ENCODE measurements around the gene MRPS18A. TPM values are rescaled to one million over a fixed set of nuclear protein-coding genes. Genes with fewer than 3 reads are reported as not detected.

Gene MRPS18A
- total and polyA plus RNA-seq, 2 of the 13 experiments (the other 11 are each of a cell fraction or from before 2014, with no cell fraction given), result 87.8 to 89.1 TPM

DNA sequence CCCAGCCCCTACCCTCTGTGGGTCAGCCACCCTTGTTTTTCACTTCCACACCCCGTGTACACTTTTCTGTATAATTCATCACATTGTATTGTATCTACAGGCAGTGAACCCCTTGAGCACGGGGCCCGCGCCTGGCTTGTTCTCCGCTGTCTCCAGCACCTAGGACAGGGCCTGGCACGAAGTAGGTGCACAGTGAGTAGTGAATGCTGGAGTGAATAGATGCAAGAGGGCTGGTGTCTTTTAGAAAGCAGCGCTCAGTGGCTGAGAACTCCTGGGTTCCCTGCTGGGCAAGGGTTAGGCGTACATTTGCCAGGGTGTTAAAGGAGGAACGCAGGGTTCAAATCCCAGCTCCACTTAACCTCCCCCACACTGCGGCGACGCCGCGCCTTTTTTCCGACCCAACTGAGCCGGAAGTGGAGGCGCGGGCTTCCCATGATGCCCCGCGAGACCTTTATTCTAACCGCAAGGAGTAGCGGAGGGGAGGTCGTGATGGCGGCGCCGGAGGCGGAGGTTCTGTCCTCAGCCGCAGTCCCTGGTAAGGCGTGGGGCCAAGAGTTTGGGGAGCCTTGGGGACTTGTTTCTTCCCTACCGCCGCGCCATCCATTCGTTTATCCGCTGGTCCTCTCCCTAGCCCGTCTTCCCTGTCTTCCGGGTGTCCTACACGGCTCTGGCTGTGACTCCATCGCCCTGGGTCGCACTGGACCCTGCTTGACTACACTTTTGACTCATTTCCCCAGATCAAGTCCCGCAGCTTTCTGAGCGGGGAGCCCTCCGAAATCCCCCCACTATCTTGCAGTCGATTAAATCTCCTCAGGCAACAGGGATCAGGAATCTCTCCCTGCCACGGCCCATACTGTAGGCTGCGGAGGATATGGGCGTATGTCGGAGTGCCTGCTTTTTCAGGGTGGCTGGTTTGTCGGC lies 51.9 kb downstream of the MRPS18A start, which contains the start of gene MAD2L1BP (continued):
- TF ChIP-seq, protein P1, sequence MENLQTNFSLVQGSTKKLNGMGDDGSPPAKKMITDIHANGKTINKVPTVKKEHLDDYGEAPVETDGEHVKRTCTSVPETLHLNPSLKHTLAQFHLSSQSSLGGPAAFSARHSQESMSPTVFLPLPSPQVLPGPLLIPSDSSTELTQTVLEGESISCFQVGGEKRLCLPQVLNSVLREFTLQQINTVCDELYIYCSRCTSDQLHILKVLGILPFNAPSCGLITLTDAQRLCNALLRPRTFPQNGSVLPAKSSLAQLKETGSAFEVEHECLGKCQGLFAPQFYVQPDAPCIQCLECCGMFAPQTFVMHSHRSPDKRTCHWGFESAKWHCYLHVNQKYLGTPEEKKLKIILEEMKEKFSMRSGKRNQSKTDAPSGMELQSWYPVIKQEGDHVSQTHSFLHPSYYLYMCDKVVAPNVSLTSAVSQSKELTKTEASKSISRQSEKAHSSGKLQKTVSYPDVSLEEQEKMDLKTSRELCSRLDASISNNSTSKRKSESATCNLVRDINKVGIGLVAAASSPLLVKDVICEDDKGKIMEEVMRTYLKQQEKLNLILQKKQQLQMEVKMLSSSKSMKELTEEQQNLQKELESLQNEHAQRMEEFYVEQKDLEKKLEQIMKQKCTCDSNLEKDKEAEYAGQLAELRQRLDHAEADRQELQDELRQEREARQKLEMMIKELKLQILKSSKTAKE (CRISPR knock-in tag; IDR thresholded peaks at IDR 0.05; ENCODE audit: borderline replicate concordance), result peak; percentile 35; the same call in 1 of the 2 replicates
- TF ChIP-seq ADNP (CRISPR knock-in tag; IDR thresholded peaks at IDR 0.05), result 0 out of 2 replicates have a peak, but pooled peaks have one; percentile 24
- peak in 1 of 2 experiments; percentile 93; a peak in 2 of 4 replicates for TF ChIP-seq KLF16 (CRISPR knock-in tag; IDR thresholded peaks at IDR 0.05)
- TF ChIP-seq, protein P2, sequence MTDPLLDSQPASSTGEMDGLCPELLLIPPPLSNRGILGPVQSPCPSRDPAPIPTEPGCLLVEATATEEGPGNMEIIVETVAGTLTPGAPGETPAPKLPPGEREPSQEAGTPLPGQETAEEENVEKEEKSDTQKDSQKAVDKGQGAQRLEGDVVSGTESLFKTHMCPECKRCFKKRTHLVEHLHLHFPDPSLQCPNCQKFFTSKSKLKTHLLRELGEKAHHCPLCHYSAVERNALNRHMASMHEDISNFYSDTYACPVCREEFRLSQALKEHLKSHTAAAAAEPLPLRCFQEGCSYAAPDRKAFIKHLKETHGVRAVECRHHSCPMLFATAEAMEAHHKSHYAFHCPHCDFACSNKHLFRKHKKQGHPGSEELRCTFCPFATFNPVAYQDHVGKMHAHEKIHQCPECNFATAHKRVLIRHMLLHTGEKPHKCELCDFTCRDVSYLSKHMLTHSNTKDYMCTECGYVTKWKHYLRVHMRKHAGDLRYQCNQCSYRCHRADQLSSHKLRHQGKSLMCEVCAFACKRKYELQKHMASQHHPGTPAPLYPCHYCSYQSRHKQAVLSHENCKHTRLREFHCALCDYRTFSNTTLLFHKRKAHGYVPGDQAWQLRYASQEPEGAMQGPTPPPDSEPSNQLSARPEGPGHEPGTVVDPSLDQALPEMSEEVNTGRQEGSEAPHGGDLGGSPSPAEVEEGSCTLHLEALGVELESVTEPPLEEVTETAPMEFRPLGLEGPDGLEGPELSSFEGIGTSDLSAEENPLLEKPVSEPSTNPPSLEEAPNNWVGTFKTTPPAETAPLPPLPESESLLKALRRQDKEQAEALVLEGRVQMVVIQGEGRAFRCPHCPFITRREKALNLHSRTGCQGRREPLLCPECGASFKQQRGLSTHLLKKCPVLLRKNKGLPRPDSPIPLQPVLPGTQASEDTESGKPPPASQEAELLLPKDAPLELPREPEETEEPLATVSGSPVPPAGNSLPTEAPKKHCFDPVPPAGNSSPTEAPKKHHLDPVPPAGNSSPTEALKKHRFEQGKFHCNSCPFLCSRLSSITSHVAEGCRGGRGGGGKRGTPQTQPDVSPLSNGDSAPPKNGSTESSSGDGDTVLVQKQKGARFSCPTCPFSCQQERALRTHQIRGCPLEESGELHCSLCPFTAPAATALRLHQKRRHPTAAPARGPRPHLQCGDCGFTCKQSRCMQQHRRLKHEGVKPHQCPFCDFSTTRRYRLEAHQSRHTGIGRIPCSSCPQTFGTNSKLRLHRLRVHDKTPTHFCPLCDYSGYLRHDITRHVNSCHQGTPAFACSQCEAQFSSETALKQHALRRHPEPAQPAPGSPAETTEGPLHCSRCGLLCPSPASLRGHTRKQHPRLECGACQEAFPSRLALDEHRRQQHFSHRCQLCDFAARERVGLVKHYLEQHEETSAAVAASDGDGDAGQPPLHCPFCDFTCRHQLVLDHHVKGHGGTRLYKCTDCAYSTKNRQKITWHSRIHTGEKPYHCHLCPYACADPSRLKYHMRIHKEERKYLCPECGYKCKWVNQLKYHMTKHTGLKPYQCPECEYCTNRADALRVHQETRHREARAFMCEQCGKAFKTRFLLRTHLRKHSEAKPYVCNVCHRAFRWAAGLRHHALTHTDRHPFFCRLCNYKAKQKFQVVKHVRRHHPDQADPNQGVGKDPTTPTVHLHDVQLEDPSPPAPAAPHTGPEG (CRISPR knock-in tag; IDR thresholded peaks at IDR 0.05), result no peak
- TF ChIP-seq SRSF1 (optimal IDR thresholded peaks at IDR 0.05; ENCODE audit: low read depth, low read length), result peak; percentile 83
- no peak for TF ChIP-seq NCOR1 (IDR thresholded peaks at IDR 0.05; ENCODE audit: borderline replicate concordance, low read length)
- TF ChIP-seq, protein P3, sequence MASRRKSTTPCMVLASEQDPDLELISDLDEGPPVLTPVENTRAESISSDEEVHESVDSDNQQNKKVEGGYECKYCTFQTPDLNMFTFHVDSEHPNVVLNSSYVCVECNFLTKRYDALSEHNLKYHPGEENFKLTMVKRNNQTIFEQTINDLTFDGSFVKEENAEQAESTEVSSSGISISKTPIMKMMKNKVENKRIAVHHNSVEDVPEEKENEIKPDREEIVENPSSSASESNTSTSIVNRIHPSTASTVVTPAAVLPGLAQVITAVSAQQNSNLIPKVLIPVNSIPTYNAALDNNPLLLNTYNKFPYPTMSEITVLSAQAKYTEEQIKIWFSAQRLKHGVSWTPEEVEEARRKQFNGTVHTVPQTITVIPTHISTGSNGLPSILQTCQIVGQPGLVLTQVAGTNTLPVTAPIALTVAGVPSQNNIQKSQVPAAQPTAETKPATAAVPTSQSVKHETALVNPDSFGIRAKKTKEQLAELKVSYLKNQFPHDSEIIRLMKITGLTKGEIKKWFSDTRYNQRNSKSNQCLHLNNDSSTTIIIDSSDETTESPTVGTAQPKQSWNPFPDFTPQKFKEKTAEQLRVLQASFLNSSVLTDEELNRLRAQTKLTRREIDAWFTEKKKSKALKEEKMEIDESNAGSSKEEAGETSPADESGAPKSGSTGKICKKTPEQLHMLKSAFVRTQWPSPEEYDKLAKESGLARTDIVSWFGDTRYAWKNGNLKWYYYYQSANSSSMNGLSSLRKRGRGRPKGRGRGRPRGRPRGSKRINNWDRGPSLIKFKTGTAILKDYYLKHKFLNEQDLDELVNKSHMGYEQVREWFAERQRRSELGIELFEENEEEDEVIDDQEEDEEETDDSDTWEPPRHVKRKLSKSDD (CRISPR knock-in tag; IDR thresholded peaks at IDR 0.05; ENCODE audit: low read depth), result 0 out of 2 replicates have a peak, but pooled peaks have one; percentile 67
- TF ChIP-seq, protein P4, sequence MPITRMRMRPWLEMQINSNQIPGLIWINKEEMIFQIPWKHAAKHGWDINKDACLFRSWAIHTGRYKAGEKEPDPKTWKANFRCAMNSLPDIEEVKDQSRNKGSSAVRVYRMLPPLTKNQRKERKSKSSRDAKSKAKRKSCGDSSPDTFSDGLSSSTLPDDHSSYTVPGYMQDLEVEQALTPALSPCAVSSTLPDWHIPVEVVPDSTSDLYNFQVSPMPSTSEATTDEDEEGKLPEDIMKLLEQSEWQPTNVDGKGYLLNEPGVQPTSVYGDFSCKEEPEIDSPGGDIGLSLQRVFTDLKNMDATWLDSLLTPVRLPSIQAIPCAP (CRISPR knock-in tag; IDR thresholded peaks at IDR 0.05; ENCODE audit: low read depth), result no peak
- TF ChIP-seq, protein P5, sequence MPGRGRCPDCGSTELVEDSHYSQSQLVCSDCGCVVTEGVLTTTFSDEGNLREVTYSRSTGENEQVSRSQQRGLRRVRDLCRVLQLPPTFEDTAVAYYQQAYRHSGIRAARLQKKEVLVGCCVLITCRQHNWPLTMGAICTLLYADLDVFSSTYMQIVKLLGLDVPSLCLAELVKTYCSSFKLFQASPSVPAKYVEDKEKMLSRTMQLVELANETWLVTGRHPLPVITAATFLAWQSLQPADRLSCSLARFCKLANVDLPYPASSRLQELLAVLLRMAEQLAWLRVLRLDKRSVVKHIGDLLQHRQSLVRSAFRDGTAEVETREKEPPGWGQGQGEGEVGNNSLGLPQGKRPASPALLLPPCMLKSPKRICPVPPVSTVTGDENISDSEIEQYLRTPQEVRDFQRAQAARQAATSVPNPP (CRISPR knock-in tag; IDR thresholded peaks at IDR 0.05), result peak; percentile 31; the same call in 1 of the 2 replicates
- TF ChIP-seq YEATS2 (CRISPR knock-in tag; IDR thresholded peaks at IDR 0.05; ENCODE audit: borderline replicate concordance), result peak; percentile 90
- peak; percentile 20; the same call in 1 of the 2 replicates for TF ChIP-seq CREB1 (IDR thresholded peaks at IDR 0.05)
- peak; percentile 29; the same call in 1 of the 2 replicates for TF ChIP-seq CREB1 (CRISPR knock-in tag; IDR thresholded peaks at IDR 0.05)
- TF ChIP-seq ZNF543 (CRISPR knock-in tag; IDR thresholded peaks at IDR 0.05), result peak; percentile 35; the same call in 1 of the 2 replicates
- peak; percentile 81; the same call in 1 of the 2 replicates for TF ChIP-seq ZNF556 (CRISPR knock-in tag; IDR thresholded peaks at IDR 0.05; ENCODE audit: borderline replicate concordance)

Measured in HepG2 (cell line).